PC-9 (cell line): ENCODE measurements around the gene OGFRL1.

Source experiments
- CTCF ChIP-seq: fragments of 200-600 bp; sonication (generic); conservative IDR thresholded peaks from 2 replicates; pipeline ENCODE4 v1.6.1; 2017; ENCODE audit warnings: mixed run types, antibody characterized with exemption, mild to moderate bottlenecking, moderate library complexity
- EZH2 ChIP-seq: fragments of 200-600 bp; sonication (generic); IDR thresholded peaks from 2 replicates; pipeline ENCODE4 v1.8.0; 2017; ENCODE audit warnings: antibody characterized with exemption, low read depth

GRCh38 chr6:71333697-71334096 lies 45.1 kb downstream of the OGFRL1 start:
- no peak for TF ChIP-seq CTCF
- TF ChIP-seq EZH2, result no peak
